ENCODE data around the gene PERM1.
"Not testable (repeated sequence)": the region's sequence is repeated elsewhere in the genome, so short reads cannot be mapped to it uniquely, and the experiment has no call there.

PERM1 gene, protein sequence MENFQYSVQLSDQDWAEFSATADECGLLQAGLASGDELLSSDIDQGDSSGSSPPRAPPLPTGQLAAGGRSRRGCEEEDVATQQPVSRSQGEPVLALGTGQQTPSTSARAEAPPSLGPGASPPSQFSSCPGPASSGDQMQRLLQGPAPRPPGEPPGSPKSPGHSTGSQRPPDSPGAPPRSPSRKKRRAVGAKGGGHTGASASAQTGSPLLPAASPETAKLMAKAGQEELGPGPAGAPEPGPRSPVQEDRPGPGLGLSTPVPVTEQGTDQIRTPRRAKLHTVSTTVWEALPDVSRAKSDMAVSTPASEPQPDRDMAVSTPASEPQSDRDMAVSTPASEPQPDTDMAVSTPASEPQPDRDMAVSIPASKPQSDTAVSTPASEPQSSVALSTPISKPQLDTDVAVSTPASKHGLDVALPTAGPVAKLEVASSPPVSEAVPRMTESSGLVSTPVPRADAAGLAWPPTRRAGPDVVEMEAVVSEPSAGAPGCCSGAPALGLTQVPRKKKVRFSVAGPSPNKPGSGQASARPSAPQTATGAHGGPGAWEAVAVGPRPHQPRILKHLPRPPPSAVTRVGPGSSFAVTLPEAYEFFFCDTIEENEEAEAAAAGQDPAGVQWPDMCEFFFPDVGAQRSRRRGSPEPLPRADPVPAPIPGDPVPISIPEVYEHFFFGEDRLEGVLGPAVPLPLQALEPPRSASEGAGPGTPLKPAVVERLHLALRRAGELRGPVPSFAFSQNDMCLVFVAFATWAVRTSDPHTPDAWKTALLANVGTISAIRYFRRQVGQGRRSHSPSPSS

DNA sequence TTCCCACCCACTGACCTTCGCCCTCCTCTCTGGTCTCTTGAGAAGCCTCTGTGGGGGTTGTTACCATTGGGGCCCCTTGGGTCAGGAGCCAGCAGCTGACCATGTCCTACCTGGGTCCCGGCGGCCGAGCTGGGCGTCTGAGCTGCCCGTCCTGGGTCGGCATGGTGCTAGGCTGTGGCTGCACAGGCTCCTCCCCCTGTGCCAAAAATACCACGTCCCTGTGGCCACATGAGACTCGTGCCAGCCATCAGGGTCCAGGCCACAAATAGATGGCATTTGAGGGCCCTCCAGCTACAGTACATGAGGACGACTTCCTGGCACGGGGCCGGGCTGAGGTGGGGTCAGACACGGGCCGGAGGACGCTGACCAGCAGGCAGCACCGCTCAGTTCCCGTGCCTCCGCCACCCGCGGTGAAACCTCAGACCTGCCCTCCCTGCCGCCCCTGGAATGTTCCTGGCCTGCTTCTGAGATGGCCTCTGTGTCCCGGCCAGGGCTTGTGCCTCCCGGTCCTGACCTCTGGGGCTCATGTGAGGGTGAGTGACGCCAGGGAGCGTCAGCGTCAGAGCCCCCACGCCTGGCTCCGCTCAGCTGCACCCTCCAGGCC lies at the start of gene PERM1:
Gene PERM1 (minus strand): TSS at position 139 of the 604 bp plus-strand sequence. CDS start 1,064 bp downstream, outside the sequence.
- DNase-seq (ENCODE audit: low read depth) = no peak

DNA sequence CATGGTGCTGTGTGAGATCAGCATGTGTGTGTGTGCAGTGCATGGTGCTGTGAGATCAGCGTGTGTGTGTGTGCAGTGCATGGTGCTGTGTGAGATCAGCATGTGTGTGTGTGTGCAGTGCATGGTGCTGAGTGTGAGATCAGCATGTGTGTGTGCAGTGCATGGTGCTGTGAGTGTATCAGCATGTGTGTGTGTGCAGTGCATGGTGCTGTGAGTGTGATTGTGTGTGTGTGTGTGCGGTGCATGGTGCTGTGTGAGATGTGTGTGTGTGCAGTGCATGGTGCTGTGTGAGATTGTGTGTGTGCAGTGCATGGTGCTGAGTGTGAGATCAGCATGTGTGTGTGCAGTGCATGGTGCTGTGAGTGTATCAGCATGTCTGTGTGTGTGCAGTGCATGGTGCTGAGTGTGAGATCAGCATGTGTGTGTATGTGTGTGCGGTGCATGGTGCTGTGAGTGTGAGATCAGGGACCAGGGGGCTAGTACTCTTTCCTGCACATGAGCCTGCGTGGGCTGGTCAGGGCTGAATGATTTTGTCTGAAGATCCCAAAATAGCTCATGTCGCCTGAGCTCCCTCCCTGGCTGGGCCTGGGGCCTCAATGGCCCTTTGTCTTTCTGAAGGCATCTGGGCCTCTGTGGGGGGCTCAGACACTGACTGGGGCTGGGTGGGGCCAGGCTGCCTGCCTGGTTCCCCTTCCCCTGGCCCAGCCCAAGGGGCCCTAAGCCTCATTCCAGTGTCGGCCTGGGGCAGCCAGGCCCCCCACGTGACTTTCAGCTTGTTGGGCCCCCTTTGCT lies 49.2 kb upstream of the PERM1 start:
- DNase-seq (ENCODE audit: low read depth) = not testable (repeated sequence)

DNA sequence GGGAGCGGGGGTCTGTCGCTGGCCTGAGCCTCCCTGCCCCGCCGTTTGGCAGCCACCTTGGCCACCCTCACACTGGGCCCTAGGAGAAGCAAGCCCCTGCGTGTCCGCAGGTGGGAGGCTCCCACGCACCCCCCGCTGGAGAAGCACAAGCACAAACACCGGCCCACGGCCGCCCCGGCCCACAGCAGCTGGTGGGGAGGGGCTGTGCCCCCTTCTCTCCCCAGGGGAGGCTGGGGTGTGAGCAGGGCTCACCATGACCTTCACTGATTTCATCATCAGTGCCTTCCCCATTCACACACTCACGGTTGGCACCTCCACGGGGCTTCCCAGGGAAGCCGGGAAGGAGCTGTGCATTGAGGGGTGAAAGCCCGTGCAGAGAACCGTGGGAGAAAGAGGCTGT lies 45.9 kb upstream of the PERM1 start:
- DNase-seq (ENCODE audit: low read depth) = no peak

DNA sequence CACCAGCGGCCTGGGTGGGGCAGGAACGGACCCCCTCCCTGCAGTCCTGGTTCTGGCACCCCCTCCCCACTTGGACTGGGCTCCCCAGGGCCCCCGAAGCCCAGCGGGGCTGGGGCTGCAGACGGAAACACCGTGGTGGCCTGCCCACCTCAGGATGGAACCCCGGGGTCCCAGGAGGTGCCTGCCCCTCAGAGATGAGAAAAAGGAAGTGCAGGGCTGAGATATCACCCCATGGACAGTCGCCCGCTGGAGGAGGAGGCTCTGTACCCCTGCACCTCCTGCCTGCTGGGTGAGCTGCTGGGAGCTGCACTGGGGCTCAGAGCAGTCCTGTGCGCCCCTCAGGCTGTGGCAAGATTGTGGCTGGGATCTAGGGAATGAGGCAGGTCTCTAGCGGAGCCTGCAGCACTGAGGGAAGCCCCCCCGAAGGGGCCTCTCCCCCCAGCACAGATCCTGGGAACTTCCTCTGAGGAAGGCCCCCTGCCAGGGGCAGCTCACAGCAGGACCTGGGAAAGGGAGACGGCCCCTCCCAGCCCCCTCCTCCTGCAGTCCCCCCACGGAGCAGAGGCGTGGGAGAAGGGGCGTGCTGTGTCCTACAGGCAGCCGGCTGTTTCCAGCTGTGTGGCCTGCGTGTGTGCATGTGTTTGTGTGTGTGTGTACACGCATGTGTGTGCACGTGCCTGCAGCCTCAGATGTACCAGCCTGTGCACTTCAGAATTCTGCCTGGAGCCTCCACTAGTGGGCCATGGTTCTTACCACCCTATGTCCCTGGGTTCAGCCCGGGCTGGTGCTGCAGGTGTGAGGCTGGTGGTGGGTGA lies 44.9 kb upstream of the PERM1 start:
- no peak for DNase-seq (ENCODE audit: low read depth)

DNA sequence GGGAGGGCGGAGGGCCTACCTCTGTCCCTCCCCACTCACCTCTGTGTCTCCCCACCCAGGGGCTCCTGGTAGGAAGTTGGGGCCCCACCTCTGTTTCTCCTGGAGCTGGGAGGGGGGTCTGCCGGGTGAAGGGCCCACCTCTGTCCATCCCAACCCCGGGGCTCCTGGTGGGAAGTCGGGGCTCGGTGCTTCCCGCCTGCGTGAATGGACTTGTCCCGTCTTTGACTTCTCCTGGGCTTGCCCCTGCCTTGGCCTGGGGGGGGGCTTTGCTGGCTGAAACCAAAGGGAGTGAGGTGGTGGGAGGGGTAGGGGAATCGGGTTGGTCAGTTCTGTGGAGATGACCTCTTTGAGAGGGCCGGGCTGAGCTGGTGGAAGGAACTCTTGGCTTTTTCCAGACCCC lies 43.8 kb upstream of the PERM1 start:
- DNase-seq (ENCODE audit: low read depth) = no peak

DNA sequence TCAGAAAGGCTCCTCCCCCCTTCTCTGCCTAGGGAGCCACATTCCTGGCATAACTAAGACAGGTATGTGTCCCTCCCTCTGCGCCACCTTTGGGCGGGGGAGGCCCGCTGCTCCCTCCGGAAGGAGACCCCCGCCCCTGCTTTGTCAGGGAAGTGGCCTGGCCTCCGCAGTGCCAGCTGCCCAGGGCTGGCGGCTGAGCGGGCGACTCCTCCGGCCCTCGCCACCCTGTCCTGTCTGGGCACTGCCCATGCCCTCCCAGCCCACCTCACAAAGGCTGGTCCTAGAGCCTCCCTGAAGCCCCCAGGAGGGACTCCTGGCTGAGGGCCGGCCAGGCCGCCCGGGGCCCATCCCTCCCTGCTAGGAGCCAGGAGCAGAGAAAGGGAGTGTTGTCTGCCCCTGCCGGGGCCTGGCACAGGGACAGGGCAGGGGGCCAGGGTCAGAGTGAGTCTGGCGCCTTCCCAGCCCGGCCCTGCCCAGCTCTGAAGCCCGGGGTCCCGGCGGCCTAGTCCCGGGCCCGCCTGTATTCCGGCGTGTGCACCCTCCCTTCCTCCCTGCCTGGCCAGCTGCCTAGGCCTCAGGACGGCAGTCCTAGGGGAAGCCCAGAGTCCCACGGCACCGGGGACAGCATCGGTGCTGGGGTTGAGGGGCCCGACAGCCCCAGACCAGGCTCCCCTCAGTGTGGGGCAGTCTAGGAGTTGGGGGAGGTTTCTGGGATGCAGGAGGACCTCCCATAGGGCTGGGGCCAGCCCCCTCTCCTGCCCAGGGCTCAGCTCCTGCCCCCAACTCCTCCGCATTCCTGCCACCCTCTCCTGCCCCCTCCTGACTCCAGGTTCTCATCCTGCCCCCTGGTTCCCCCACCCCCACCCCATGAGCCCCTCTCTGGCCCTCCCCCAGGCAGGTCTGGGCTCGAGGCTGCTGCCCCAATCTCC lies 43.1 kb upstream of the PERM1 start:
- no peak for DNase-seq (ENCODE audit: low read depth)

DNA sequence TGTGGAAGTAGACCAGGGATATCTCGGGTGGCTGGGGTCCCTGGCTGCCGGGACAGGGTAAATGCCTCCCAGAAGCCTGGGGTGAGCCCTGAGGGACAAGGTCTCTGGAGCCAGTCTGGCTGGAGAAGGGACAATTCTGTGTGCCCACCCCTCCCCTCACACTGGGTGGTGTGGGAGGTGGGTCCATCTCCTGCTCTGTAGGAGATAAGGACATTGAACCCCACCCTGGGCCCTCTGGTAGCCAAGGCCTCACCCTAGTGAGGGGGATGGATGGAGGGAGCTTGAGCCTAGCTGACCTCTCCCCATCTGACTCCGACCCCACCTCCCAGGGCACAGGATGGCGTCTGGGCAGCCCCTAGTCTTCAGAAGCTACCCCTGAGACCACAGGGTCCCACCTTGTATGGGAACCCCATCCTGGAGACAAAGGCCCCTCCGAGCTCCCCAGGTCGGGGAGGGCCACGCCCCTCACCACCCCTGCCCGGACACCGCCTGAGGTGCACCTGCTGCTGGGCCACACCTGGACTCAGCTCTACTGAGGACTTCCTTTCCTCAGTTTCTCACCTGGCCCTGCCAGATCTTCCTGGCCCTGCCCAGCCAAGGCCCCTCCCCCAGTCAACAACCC lies 42.4 kb upstream of the PERM1 start:
- no peak for DNase-seq (ENCODE audit: low read depth)

DNA sequence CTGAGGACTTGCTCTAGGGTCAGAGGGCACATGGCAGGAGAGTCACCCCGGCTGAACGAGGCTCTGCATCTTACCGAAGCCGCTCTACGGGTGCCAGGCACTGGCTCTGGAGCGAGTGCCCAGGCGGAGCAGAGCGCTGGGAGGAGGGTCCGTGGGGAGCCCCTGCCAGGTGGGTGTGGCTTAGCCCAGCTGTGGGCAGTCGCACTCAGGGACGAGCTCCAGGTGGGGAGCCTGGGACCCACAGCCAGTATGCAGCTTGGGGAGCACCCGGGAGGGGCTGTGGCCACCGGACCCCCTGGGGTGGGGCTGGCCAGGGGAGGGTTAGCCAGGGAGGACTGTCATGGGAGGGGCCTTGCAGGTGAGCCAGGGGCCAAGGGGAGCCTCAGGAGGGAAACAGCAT lies 41.8 kb upstream of the PERM1 start:
- DNase-seq (ENCODE audit: low read depth) = no peak

DNA sequence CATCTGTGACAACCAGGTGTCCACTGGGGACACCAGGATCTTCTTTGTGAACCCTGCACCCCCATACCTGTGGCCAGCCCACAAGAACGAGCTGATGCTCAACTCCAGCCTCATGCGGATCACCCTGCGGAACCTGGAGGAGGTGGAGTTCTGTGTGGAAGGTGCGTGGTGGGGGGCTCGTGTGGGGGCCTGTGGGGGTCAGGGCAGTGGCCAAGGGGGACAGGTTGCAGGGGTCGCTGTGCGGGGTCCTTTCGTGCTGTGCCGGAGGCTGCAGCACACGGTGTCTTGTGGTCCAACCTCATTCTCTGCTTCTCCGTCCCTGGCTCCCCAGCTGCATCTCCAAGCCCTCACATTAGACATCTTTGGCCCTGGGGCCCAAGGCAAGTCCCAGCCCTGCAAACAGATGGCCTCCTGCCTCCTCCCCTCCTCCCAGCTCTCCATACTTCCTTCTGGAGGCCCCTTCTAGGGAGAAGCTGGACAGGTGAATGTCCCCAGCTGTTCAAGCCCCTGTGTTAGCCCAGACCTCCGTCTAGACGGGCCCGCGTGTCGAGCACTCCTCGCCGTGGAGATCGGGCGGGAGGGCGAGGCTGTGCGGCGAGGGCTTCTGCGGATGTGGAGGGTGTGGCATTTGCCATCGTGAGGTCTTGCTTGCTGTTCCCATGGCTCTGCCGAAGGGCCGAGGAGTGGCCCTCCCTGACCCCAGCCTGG lies 40.6 kb upstream of the PERM1 start:
- DNase-seq (ENCODE audit: low read depth) = no peak

DNA sequence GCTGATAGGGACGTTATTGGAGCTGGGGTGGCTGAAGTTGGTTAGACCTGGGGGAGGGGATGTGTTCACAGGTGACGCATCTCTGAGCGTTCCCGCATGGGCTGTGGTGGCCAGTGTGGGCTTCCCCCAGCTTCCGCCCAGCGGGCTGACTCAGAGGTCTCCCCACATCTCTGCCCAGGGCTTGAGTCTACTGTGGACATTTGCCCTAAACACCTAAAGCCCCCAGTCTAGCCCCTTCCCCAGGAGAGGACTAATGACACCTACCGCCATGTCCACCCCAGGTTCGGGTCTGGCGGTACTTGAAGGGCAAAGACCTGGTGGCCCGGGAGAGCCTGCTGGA lies 40.0 kb upstream of the PERM1 start:
- DNase-seq (ENCODE audit: low read depth) = no peak

DNA sequence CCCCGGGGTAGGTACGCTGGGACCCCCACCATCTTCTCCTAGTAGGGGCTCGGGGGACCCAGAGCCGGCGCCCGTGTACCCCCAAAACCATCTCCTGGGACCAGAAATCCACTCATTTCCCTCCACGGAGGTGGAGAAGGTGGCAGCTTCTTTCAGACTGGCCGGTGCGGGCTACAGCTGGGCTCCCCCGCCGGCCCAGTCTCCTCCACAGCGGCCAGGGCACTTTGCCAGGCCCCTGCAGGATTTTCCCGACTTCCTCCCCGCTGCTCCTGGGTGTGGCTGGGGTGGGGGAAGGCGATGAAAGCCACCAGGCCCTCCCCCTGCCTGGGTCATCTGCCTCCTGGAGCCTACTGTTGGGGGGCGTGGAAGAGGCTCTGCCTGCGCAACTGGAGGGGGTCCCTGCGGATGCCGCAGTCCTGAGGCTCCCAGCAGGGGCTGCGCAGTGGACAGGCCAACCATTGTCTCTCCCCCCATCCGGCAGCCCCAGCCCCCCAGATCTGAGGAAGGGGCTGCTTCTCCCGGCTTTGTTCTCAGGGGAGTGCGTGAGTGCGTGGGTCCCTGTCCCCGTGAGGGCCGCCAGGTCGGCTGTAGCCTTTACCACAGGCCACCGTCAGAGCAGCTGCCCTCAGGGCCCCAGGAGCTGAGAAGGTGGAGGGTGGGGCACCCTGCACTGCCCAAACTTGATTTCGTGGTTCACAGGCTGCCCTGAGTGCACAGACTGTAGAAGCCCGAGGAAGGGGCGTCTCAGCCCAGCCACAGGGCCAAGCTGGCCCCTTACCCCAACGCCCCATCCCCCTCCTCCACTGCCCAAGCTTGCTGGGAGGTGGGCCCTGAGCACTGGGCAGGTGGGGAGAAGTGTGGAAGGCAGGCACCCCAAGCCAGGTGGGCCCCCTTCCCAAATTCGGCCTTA lies 39.4 kb upstream of the PERM1 start:
- DNase-seq (ENCODE audit: low read depth) = no peak

DNA sequence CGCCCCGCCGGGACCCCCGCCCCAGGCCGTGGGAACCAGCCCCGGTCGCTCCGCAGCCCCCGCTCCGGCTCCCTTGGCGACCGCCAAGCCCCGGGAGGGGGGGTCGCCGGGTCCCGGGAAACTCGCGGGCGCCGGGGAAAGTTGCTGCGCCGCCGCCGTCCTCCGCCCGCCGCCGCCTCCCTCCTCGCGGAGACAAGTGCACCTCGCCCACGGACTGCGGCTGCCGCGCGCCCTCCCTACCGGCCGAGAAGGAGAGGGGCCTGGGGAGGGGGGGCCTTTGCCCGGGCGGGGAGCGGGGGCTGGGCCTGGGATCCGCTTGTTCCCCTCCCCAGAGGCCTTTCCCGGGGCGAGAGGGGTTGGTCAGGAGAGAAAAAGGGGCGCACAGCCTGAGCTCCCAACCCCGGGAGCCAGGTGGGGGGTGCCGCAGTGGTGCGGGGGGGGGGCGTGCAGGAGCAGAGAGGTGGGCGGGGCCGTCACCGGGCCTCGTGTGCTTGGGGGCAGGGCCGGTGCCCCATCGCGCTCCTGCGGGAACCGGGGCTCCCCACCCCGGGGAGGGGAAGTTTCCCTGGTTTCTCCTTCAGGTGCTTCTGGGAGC lies 38.6 kb upstream of the PERM1 start:
- DNase-seq (ENCODE audit: low read depth) = no peak

DNA sequence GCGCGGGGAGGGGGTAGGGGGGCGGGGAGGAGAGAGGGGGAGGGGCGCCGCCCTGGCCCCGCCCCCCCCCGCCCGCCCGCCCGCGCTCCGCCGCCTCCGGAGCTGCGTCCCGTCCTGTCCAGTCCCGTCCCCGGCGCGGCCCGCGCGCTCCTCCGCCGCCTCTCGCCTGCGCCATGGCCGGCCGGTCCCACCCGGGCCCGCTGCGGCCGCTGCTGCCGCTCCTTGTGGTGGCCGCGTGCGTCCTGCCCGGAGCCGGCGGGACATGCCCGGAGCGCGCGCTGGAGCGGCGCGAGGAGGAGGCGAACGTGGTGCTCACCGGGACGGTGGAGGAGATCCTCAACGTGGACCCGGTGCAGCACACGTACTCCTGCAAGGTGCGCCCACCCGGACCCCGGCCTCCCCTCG lies 38.1 kb upstream of the PERM1 start, which contains the start of gene AGRN:
Gene AGRN (plus strand): TSS at position 121 of the 405 bp plus-strand sequence. CDS start 53 bp downstream, at position 174.
- DNase-seq (ENCODE audit: low read depth) = no peak

DNA sequence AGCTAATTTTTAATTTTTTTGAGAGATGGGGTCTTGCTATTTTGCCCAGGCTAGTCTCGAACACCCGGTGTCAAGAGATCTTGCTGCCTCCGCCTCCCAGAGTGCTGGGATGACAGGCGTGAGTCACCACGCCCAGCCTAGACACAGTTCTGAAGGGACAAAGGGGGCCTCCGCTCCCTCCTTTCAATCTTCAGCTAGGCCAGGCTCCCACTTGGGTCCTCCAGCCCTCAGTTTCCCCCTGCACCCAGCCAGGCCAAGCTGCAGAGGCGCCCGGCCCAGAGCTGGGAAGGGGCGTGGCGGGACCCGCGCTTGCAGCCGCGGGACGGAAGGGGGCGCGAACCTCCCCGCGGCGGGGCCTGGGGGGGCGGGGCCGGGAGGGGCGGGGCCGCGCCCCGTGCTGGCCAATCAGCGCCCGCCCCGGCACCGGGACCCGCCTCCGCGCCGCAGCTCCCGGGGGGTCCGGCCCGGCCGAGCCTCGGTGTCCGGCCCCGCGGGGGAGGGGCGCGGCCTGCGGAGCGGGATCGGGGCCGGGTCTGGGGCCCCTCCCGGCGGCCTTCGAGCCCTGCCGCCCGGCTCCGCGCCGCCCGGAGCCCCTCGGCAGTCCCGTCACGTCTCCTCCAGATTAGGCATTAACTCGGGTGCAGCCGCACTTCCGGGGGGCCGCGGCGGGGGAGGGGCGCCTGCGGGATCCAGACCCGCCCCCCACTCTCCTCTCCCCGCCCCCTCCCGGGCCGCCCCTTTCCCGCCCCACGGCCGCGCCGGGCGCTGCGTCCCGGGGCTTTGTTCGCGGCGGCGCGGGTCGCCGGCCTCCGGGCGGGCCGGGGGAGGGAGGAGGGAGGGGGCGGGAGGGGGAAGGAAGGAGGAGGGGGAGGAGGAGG lies 37.5 kb upstream of the PERM1 start:
- peak; percentile 82 for DNase-seq (ENCODE audit: low read depth)

DNA sequence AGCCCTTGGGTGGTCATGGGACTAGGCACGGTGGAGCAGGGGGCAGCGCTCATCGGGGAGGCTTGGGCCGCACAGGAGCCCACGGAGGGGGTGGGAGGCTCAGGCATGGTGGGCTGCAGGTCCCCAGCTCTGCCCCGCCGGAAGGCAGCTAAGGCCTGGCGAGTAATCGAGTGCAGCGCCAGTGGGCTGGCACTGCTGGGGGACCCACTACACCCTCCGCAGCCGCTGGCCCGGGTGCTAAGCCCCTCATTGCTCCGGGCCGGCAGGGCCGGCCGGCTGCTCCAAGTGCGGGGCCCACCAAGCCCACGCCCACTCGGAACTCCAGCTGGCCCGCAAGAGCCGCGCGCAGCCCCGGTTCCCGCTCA lies 36.4 kb upstream of the PERM1 start:
- DNase-seq (ENCODE audit: low read depth) = not testable (repeated sequence)
